Fibroblast of pulmonary artery (primary cell): ENCODE measurements around the gene MAT2B.

Source experiments
- DNase-seq: peaks from one replicate; pipeline ENCODE4 v3.0.0-alpha.2; 2010; ENCODE audit warnings: low read depth
- H3K4me3 ChIP-seq: replicated peaks from 2 replicates; pipeline ENCODE4 v1.5.1; 2011; ENCODE audit warnings: low read depth, mild to moderate bottlenecking, control low read depth, low read length, moderate library complexity
- TF ChIP-seq, protein P1 (sequence below): IDR thresholded peaks from 2 replicates; pipeline ENCODE4 v1.5.1; 2011; ENCODE audit warnings: mild to moderate bottlenecking, control low read depth, low read length, inconsistent platforms; ENCODE audit errors: missing control alignments

MAT2B gene

DNA sequence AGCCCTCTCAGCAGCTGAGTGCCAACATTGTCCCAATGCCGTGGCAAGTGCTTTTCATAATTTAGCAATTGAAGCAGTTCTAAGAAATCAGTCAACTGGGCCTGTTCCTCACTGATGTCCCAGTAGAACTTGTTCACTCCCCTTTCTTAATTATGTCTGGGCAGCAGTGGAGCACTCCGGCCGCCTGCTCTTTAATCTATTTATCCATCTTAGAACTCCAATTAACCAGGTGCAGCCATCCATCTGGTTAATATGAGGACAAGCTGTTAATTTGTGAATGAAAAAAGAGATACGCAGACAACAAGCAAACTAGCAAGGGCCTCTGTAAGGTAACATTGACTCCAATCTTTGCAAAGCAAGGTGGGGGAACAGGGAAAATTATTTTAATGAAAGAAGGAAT is 39.4 kb downstream of the MAT2B start:
- no peak overlapping the region for H3K4me3 ChIP-seq
- TF ChIP-seq, protein P1, sequence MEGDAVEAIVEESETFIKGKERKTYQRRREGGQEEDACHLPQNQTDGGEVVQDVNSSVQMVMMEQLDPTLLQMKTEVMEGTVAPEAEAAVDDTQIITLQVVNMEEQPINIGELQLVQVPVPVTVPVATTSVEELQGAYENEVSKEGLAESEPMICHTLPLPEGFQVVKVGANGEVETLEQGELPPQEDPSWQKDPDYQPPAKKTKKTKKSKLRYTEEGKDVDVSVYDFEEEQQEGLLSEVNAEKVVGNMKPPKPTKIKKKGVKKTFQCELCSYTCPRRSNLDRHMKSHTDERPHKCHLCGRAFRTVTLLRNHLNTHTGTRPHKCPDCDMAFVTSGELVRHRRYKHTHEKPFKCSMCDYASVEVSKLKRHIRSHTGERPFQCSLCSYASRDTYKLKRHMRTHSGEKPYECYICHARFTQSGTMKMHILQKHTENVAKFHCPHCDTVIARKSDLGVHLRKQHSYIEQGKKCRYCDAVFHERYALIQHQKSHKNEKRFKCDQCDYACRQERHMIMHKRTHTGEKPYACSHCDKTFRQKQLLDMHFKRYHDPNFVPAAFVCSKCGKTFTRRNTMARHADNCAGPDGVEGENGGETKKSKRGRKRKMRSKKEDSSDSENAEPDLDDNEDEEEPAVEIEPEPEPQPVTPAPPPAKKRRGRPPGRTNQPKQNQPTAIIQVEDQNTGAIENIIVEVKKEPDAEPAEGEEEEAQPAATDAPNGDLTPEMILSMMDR = no peak
- DNase-seq = no peak

DNA sequence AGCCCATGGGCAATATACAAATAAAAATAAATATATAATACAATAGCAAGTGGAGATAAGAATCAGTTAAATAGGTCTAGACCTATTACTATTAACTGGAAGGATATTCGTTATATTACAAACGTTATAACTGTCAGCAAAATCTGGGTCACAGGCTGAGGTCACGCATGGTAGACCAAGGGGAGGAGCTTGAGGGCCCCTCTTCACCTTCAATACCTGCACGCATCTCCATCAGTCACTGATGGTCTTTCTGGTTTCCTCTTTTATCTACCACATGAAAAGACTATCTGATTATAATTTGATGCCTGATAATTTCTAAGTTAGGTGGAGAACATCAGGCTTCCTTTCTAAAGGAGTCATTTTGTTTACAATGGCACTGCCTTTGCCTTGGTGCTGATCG is 43.2 kb downstream of the MAT2B start:
- H3K4me3 ChIP-seq = no peak overlapping the region
- no peak for DNase-seq
- TF ChIP-seq, protein P1 = no peak

DNA sequence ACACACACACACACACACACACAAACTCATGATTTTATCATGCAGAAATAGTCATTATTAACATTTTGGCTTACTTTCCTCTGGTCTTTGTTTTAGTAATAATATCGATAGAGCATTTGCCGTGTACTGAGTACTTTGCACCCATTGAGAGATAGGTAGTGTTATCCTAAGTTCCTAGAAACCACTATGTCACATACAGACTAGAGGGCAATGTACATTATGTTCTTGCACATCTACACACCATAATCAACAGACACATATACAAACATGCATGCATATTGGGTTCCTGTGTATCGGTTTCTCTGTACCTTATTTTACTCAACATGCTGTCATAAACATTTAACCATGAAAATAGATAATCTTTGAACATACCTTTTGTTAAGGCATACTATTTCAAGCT is 45.7 kb downstream of the MAT2B start:
- TF ChIP-seq, protein P1 = no peak
- no peak for DNase-seq
- no peak overlapping the region for H3K4me3 ChIP-seq

DNA sequence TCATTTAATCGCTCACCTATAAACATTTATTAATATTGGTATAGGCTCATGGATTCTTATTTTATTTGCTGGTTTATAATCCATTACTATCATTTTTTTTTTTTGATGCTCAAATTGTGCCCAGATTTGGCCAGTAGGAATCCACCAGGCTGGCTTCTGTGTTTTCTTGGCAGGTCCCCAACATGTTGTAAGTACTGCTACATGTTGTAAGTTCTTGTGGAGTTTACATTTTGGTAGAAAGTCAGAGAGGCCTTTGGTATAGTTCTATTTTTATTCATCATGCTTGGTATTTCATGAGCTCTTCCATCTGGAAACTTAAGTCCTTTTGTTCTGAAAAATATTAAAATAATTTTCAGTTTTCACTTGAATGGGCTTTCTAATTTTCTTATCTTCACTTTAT is 47.1 kb downstream of the MAT2B start:
- peak; percentile 10 for DNase-seq
- H3K4me3 ChIP-seq = no peak overlapping the region
- TF ChIP-seq, protein P1 = no peak

DNA sequence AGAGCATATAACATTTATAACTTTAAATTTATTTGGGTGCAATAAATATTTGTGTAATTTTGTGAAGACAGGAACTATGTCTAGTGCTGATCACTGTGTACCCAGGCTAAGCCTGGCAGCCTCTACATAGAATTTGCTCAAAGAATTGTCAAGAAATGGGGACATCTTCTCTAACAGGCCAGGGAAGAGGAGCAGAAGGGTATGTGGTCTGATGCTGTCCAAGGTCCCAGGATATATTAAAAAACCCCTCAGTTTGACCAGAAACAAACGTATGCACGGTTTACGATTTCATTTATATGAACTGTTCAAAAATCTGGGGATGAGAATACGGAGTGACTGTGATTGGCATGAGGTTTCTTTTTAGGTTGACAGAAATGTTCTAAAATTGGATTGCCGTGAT is 55.9 kb downstream of the MAT2B start:
- TF ChIP-seq, protein P1 = no peak
- no peak overlapping the region for H3K4me3 ChIP-seq
- no peak for DNase-seq

DNA sequence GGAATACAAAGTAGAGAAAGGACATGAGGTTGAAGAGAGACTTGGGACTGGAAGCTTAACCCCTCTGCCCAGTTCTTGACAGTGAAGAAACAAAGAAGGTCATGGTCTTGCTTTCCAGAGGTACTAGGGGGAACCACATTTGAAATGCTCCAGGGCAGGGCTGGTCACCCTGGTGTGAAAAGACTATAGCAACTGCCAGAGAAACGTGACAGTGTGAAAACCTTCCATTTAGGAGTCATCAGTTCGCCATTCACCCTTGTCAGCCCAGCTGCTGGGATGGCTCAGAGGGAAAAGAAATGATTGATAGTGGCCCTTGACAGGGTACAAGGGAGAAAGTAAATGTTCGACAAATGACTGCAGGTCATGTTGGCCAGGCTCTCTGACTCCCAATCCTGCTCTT is 56.7 kb downstream of the MAT2B start:
- TF ChIP-seq, protein P1 = no peak
- no peak for DNase-seq
- H3K4me3 ChIP-seq = no peak overlapping the region

DNA sequence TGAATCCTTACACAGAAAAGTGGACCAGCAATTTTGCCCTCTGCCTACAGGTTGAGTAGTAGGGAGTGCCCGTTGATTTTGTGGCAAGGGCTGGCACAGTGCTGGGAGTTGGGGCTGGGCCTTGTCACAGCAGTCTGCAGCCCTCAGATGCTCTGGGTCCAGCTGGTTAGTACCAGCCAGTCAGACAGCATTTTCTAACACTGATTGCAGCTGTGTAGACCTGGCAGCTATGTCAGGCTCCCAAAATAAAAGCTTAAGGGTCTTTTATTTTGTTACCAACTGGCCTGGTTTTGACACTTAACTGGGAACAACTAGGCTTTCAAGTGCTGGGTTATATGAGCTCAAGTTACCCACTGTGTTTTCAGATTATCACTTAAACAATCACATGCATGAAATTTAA is 57.7 kb downstream of the MAT2B start:
- H3K4me3 ChIP-seq = no peak overlapping the region
- DNase-seq = no peak
- TF ChIP-seq, protein P1 = no peak
